CD4-positive, alpha-beta T cell treated with Interleukin-4 for 4 hours (primary cell): ENCODE measurements around the gene CCSER1.
"Not testable (repeated sequence)": the region's sequence is repeated elsewhere in the genome, so short reads cannot be mapped to it uniquely, and the experiment has no call there.

Experiments used
- DNase-seq: peaks from one replicate; pipeline ENCODE4 v3.0.0-alpha.2; 2020

Gene CCSER1

DNA sequence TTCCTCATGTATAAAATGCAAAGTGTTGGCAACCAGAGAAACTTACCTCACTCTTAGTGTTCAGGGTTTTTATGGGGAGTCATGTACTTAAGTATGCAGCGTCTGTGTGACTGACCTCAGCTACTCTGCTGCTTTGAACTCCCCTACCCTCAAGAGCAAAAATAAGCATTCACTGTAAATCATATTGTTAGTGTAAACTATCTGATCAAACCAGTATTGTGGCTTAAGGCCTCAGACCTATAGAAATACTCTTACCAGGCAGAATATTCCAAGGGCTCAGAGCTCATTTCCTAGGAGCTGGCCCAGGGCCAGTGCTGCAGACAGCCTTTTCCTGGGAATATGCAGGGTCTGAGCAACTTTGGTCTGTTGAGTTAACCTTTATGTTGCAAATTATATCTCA, 453.1 kb downstream of the CCSER1 start:
- no peak for DNase-seq

DNA sequence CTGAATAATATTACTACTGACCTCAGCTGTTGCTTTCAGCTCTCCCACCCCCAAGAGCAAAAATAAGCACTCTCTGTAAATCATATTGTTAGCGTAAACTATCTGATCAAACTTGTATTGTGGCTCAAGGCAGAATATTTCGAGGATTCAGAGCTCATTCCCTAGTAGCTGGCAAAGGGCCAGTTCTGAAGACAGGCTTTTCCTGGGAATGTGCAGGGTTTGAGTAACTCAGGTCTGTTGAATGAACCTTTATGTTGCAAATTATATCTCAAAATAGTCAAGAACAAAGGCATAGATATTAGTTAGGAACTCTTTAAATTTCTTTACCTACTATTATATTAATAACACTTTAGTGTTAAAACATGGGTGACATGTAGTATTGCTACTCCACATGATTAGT, 454.9 kb downstream of the CCSER1 start:
- no peak for DNase-seq

DNA sequence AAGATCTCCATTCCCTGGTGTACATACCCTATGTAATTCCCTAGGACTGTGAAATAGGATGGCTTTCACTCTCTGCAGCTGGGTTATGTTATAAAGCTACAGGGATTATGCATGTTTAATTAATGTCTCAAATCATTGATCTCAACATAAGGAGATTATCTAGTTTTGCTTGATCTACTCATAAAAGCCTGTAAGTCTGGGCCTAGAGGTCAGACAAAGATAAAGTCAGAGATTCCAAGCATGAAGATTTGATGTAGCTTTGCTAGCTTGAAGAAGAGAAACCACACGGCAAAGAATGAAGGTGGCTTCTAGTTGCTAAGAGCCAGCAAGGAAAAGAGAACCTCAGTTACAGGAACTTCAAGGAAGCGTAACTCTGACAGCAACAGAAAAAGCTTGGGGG, 456.9 kb downstream of the CCSER1 start:
- no peak for DNase-seq

DNA sequence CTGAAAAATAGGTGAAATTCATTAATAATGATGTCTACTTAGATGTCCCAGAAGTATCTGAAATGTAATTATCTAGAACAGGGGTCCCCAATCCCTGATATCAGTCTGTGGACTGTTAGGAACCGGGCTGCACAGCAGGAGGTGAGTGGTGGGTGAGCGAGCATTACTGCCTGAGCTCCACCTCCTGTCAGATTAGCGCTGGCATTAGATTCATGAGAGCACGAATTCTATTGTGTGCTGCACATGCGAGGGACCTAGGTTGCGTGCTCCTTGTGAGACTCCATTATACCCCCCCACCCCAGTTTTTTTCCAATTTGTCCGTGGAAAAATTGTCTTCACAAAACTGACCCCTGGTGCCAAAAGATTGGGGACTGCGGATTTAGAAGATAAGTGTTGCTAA, 458.8 kb downstream of the CCSER1 start:
- no peak for DNase-seq

DNA sequence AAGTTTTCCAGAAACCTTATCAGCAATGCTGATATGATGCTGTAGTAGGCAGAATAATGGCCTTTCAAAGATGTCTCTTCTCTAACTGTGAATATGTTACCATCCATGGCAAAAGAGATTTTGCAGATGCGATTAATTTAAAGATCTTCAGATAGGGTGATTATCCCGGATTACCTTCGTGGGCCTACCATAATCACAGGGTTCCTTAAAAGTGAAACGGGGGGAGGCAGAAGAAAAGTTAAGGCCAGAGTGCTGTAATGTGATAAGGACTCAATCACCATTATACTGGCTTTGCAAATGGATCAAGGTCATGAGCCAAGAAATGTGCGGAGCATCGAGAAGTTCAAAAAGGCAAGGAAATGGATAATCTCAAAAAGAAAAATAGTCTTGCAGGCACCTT, 459.6 kb downstream of the CCSER1 start:
- DNase-seq: no peak

DNA sequence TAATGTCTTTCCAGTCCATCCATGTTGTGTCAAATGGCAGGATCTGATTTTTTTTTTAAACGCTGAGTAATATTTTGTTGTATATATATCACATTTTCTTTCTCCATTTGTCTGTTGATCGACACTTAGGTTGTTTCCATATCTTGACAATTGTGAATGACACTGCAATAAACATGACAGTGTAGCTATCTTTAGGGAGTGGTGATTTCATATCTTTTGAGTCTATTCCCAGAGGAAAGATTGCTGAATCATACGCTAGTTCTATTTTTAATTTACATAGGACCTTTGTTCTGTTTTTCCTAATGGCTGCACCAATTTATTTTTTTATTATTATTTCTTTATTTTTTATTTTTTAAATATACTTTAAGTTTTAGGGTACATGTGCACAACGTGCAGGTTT, 470.7 kb downstream of the CCSER1 start:
- DNase-seq: no peak

DNA sequence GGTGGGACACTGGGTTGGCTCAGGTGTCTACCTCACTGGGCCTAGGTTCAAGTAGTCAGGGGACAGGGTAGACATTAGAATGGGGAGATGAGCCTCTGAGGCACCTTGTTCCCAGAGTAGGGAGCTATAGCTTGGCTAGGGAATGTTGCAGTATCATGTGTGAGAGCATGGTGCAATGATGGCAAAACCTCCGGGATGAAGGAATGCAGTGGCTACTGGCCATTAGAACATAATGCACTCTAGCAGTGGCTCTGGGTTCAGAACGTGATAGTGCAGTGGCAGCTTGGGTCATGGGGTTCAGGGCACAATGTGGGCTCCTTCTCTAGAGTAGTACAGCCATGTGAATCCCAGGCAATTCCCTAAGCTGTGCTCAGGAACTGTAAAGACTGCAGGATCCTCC, 471.5 kb downstream of the CCSER1 start:
- no peak for DNase-seq

DNA sequence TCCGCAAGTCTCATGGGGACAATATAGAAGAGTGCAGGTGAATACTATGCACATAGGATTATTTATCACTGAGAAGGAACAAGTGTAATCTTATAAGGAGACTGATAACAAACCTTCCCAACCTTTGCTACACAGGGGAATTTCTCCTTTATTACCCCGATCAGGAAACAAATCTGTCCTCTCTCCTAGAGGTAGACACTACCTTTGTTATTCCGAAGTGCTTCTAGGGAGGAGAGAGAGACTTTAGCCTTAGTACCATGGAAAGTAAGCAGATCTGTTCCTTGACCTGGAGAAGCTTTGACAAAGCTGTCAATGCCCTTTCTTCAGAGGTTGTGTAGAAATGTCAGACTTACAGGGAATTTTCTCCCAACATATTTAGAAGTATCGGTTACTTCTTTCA, 475.5 kb downstream of the CCSER1 start:
- DNase-seq: no peak

DNA sequence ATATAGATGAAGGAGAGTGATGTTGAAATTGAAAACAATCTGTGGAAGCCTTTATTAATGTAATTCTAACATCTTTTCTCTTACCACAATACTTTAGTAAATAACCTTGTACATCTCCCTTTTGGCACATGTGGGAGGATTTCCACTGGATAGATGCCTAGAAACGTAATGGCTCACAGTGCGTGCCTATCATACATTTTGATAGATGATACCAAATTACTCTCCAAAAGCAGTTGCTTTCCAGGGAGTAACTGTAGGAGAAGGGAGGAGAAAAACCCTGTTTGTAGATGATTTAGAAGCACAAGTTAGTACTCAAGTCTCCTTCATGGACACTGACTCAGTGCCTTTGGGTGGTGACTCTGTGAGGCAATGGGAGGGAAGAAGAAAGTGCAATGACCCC, 476.3 kb downstream of the CCSER1 start:
- no peak for DNase-seq

DNA sequence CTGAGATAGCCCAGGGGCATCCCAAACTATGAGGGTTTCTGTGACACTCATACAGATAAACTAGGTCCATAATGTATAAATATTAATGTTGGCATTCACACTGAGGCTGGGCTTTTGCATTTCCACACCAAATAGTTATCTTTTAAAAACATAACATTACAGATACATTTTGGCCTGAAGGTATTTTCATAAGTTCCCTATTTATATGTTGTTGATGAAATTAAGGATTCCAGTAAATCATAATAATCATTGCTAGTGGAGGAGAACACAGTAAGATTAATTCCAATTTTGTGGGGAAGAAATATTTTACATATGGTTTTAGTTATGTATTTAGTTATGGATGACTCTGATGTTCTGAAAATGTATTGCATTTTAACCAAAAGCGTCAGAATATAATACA, 479.6 kb downstream of the CCSER1 start:
- no peak for DNase-seq

DNA sequence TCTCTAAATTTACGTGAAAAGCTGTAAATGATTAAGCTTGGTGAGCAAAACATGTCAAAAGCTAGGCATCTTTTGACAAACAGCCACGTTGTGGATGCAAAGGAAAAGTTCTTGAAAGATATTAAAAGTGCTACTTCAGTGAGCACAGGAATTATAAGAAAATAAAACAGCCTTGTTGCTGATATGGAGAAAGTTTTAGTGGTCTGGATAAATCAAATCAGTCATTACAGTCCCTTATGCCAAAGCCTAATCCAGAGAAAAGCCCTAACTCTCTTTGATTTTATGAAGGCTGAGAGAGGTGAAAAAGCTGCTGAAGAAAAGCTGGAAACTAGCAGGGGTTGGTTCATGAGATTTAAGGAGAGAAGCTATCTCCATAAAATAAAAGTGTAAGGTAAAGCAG, 487.2 kb downstream of the CCSER1 start:
- no peak for DNase-seq

DNA sequence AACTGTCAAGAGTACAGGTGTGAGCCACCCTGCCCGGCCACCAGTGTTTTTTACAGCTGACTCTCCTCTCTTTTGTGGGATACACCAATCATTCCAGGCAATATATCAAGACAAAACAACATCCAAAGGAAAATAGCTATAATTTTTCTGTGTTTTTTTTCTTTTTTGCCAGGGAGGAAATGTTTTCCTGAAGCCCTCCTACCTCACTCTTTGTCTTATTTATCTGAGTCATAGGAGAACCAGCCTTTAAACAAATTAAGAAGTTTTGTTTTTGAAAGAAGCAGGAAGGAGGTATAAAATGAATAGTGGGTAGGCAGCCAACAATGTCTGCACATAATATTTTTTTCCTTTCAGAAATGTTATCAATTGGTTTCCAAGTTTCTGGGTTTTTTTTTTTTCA, 493.9 kb downstream of the CCSER1 start:
- no peak for DNase-seq

DNA sequence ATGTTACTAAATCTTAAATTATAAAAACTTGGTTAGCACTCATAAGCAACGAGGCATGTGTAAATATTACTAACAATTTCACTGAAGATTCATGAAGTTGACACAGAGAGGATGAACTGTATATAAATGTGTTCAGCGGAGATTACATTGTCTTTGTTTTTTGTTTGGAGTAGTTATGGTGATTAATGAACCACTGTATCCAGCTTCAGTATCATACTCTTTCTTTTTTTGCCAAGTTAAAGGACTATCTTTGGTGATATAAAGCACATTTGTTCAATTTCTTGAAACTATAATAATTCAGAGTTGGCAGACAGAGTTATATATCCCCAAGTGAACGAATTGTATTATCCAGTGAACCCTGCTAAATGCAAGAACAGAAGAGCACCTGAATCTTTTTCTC, 497.6 kb downstream of the CCSER1 start:
- DNase-seq: no peak

DNA sequence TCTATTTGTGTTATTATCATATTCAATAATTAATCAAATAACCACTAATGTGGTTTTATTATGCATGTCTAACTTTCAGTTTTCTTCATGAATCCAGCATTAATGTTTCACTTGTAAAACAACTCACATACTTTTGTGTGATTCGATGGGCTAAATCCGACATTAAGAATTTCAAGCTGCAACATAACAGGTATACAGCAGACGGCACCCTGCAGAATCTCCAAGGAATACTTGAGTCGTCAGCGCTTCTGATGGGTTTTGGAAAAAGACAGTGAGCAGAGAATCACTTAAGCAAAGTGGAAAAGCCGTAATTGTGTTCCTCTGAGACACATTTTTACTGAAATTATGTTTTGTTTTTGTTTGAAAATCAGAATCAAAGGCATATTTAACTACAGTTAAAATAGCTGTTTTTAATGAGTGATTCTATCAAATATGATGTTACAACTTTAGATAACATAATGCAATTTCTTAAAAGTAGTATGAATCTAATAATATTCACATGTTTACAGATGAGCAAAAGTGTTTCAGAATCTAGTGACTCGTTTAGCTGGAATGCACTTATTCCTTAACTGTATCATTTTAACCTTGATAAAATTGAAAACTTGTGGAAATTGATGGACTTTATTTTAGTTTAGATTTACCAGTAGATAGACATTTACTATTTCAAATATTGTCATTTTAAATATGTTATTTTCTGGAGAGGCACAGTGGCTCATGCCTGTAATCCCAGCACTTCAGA, 514.8 kb downstream of the CCSER1 start:
- no peak for DNase-seq

DNA sequence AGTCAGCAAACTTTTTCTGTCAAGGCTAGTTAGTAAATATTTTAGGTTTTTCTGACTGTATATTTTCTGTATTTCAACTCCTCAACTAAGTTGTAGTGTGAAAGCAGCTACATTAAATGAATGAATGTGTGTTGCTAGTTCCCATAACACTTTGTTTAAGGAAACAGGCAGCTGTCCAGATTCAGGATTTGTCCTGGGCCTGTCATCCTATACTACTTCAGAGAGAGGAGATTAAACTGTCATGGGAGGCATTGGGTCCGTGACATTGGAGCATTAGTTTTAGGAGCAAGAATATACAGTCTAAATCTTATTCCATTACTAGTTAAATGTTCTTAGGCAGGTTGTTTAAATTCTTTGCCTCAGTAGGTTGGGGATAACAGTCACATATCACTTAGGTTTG, 516.0 kb downstream of the CCSER1 start:
- DNase-seq: no peak

DNA sequence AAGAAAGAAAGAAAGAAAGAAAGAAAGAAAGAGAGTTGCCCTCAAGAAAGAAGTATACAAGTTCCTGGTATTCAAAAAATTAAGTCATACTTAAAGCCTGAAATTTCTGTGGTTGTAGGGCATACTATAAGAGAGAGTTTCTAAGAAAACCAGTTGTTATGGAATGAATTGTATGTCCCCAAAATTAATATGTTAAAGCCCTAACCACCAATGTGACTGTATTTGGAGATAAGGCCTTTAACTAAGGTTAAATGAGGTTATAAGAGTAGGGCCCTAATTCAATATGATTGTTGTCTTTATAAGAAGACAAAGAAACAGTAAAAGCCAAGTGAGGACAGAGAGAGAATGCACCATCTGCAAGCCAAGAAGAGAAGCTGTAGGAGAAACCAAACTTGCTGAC, 521.1 kb downstream of the CCSER1 start:
- DNase-seq: no peak

DNA sequence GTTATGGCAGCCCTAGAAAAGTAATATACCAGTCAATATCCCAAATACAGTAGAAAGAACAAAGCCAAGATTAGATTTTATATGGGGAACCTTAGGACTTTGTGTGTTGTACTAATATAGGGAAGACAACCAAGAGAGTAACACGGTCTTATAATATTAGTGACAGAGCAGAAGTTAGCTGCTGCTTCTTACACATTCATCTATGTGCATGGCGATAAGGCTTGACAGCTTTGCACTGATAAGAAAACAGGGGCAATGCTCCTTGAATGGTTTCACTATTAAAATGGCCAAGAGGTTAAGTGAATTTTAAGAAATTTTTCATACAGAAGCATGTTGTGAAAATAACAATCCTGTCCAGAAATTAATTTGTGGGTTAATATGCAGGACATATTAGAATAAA, 521.6 kb downstream of the CCSER1 start:
- no peak for DNase-seq

DNA sequence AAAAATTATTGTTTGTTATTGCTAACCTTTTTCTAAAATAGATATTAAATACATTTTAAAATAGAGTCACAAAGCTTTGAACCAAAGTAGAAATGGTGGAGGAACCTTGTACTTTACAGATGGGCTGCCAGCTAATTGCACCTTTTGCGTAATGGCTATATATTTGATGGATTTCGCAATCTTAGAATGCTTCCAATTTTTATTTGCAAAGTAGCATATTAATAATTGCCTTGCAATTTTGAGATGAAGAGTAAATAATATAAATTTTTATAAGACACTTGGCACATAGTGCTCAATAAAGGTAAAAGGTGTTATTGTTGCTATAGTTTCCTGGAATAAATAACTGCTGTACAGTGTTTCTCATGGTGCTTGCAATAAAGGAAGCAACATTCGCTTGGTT, 533.5 kb downstream of the CCSER1 start:
- no peak for DNase-seq

DNA sequence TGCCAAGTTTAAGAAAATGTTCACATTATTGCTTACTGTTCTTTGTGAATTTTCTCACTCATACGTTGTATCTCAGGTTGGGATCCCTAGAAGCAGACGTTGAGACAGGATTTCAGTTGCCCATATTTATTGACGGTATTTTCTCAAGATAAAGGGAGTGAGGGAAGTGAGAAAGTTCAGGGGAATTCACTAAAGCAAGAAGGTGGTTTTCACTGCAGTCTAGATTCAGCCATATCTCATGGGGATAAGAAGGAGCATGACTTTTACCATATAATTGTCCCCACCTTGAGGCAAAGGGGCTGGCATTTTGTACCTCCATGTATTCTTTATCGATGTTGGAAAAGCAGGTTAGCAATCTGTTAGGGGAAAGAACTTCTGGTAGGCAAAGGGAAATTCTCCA, 543.0 kb downstream of the CCSER1 start:
- DNase-seq: no peak

DNA sequence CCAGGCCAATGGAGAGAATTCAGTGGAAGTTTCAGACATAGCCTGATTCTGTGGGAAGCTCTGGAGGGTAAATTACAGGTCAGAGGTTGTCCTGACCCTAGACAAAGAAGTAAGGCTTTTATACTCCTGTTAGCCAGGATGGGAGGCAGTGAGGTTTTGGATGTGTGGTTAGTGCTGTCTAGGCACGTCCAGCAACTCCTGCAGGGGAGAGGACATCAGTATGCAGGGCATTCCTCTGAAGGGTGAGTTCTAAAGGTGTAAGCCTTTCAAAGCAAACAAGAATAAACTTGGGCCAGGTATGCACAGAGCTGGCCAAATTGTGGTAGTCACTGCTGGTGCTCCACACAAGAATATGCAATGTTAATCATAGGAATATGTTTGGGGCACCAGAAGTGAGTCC, 562.5 kb downstream of the CCSER1 start:
- no peak for DNase-seq

DNA sequence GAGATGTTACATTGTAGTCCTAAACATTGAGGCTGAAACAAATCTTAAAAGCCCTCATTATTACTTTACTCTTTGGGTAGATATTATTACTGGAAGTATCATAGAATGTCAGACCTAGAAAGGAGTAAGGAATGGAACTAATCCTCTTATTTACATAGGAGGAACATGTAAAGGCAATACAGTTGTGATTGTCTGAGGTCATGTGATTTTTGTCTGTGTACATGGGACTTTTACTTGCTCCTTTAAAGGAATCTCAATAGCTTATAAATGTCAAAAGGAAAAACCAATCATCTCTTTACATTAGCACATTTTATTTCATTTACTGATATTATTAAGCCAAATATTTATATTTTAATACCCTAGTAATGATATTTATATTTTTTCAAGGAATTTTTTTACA, 568.2 kb downstream of the CCSER1 start:
- DNase-seq: no peak

DNA sequence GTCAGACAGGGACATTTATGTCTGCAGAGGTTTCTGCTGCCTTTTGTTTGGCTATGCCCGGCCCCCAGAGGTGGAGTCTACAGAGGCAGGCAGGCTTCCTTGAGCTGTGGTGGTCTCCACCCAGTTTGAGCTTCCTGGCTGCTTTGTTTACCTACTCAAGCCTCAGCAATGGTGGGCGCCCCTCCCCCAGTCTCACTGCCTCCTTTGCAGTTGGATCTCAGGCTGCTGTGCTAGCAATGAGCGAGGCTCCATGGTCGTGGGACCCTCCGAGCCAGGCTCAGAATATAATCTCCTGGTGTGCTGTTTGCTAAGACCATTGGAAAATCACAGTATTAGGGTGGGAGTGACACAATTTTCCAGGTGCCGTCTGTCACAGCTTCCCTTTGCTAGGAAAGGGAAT, 578.3 kb downstream of the CCSER1 start:
- DNase-seq: not testable (repeated sequence)

DNA sequence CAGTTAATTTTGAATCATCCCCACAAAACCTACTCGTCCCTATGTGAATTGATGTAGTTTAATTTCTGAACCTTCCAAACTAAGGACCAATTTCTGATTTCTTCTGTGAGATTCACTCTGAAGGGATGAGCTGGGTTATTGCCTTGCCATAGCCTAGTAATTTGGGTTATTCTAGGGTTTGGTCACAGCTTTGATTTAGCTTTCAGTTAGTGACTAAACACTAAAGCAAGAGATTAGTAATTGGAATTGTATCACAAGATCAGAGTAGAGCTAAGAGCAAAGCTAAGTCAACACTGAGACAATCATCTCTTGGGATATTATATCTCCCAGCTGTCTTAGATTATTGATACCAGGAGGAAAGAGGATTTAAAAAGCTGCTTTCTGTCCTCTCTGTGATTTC, 588.0 kb downstream of the CCSER1 start:
- no peak for DNase-seq

DNA sequence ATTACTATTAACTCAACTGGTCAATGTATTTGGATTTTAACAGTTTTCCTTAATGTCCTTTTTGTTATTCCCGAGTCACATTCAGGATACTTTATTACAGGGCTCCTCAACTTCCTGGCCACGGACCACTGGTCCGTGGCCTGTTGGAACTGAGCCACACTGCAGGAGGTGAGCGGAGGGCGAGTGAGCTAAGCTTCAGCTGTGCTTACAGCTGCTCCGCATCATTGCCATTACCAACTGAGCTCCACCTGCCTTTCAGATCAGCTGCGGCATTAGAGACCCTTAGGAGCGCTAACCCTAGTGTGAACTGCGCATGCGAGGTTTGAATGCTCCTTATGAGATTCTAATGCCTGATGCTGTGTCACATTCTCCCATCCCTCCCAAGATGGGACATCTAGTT, 591.7 kb downstream of the CCSER1 start:
- no peak for DNase-seq

DNA sequence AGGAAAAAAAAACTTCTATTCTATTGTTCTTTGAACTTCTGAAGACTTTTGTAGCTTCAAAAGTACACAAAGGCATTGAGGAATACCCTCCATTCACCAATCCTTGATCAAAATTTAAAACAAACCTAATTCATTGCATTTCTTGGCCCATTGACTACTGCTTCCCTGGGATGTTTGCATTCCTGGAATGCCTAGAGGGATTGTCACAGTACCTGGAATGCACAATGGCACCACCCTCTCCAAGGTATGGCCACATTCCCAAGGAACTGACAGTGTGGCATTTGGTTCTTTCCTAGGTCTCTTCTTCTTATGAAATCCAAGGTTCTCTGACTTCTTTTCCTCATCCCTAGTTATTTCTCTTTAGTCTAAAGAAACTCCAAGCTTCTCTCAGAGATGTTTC, 600.7 kb downstream of the CCSER1 start:
- DNase-seq: no peak

DNA sequence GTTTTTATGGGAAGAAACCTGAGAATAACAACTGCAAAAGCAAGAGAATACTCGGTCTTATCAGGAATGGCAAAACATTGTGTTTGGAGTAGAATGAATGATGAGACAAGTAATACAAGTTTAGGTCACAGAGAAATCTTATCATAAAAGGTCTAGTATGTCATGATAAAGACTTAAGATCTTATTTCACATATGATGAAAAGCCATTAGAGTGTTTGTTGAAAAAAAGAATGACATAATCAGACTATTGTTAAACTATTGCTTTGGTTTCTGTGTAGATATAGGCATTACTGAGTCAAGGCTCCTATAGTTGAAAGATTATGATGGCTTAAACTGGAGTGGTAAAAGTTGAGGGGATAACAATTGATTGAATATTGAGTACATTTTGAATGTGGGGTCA, 603.6 kb downstream of the CCSER1 start:
- DNase-seq: no peak
